HPDE6-E6E7 (cell line): Measurements from ENCODE around the gene TPSAB1.
"Not testable (repeated sequence)": the region's sequence is repeated elsewhere in the genome, so short reads cannot be mapped to it uniquely, and the experiment has no call there.

Experiments used
- DNase-seq: peaks from one replicate; pipeline ENCODE4 v3.0.0; 2011; ENCODE audit warnings: missing footprints; ENCODE audit errors: extremely low spot score

TPSAB1 gene

DNA sequence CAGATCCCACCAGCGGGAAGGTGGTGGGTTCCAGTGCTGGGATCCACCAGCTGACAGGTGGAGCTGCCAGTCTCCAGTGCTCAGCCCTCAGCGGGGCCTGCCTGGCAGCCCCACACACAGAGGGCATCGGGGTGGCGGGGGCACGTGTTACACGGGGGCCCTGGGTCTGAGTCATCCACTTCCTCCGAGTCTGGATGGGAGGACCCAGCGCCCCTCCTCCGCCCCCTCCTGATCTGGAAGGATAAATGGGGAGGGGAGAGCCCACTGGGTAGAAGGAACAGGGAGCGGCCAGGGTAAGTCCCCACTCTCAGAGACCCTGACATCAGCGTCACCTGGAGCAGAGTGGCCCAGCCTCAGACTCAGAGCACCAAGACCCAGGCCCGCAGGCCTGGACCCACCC lies at the start of gene TPSAB1:
Gene TPSAB1 (plus strand): TSS at position 270 of the 400 bp plus-strand sequence. CDS start 234 bp downstream, outside the sequence.
- not testable (repeated sequence) for DNase-seq

DNA sequence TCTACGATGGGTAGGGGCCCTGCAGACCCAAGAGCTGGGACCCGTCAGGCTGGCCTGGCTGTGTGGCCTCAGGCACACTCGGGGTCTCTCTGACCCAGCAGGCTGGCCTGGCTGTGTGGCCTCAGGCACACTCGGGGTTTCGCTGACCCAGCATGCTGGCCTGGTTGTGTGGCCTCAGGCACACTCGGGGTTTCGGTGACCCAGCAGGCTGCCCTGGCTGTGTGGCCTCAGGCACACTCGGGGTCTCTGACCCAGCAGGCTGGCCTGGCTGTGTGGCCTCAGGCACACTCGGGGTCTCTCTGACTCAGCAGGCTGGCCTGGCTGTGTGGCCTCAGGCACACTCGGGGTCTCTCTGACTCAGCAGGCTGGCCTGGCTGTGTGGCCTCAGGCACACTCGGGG lies 49.7 kb upstream of the TPSAB1 start:
- DNase-seq = not testable (repeated sequence)

DNA sequence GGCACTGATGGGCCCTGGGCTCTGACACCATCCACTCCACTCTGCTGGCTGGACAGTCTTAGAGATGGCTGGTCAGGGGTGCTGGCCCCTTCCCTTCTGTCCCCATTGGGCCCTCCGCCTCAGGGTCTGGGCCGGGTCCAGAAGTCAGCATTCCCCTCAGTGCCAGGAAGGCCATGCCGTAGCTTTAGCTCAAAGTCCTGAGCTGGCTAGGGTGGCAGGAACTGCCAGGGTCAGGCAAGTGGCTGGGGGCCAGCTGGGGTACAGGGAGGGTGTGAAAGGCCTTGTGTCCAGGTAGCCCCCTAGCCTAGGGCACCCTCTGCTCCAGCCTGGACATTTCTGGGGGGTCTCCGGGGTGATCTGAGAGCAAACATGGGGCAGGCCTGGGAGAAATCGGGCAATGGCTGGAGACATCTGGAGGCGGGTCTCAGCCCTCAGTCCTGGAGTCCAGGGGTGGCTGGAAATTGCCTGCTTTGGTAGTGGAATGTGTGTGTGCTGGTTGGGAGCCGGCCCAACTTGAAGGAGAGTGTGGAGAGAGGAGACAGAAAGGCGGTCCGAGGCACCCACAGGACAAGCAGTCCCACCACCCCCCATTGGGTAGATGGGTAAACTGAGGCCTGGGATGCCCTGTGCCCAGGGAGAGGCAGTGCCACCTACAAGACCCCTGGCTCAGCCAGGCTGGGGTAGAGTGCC lies 48.0 kb upstream of the TPSAB1 start:
- DNase-seq = no peak

DNA sequence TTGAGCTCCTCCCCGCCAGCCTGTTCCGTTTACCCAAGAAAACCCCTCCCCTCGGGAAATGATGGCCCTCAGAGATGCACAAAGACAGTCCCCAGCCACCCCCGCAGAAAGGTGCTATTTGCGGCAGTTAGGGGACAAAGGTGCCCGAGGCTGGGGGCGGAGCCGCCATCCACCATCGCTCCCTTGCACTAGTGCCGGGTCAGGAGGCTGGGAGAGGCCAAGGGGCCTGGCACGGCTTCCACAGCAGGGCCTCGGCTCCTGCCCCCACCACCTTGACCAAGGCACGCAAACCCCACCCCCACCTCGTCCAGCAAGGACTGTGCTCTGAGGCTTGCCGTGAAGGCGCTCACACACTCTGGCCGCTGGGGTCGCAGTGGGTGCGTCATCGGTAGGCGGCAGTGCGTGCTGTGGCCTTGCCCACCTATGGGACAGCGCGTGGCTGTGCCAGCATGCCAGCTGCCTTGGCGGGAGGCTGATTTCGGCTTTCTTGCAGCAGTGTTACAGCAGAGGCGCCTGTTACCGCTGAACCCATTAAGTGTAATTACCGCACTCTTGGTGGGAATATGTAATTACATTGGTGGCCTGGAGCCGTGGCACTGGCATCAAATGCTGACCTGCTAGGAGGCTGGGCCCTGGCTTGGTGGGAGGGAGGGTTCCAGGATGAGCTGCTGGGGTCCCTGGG lies 47.2 kb upstream of the TPSAB1 start:
- no peak for DNase-seq

DNA sequence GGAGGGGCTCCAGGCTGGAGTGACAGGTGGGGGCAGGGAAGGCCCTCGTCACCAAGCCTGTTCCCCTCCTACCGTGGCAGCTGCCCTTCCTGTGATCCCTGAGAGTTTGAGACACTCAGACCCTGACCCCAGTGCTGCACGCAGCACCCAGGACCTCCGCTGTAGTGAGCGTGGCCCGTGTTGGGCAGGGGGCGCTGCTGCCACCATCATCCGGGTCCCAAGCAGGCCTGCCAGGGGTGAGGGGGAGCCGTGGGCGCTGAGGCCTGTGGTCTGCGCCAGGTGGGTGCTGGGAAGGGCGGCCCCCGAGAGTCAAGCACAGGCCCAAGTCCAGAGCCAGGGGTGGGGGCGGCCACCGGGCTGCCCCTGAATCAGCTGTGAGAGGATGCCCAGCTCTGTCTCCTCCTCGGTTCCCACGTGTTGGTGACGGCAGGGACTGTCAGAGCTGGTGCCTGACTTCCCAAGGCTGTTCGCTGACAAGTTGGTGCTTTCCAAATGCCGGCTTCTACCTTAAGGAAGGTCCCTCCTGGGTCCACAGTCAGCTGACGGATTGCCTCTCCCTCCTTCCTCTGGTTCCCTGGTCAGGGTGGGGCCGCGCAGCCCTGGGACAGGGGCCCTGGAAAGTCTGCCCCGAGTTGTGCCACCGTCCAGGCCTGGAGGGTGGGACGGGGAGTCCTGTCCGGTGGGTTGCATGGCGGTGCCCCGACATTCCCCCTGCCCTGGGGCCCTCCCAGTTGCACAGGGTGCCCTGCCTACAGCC lies 46.5 kb upstream of the TPSAB1 start:
- no peak for DNase-seq

DNA sequence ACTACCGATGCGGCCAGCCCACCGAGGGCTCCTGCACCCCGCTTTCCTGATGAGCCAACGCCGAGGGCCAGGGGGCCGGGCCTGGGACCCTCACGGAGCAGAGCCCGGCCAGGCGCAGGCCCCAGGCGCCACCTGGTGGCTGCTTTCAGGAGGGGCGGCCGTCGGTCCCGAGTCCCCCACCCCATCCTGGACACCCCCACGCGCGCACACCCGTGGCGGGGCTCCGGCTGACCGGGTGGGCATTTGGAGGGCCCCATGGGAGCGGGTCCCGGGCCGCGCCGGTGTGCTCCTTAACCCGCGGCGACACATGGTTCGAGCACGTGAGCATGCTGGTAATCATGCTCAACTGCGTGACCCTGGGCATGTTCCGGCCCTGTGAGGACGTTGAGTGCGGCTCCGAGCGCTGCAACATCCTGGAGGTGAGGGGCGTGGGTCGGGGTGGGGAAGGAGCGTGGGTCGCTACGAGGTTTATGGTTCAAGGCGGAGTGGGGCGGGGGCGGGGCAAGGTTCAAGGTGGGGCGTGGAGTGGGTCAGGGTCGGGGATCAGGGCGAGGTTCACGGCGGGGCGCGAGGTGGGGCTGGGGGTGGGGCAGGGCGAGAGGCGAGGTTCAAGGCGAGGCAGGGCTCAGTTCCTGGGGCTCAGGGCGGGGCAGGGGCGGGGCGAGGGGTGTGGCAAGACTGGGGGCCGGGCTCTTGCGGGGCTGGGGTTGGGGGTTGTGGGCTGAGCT lies 45.7 kb upstream of the TPSAB1 start:
- DNase-seq = no peak

DNA sequence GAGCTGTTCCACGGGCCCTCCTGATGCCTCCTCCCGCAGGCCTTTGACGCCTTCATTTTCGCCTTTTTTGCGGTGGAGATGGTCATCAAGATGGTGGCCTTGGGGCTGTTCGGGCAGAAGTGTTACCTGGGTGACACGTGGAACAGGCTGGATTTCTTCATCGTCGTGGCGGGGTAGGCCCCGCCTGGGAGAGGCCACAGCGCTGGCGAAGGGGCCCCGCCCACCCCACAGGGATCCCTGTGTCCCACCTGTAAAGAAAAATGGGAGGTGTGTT lies 45.2 kb upstream of the TPSAB1 start:
- DNase-seq = no peak

DNA sequence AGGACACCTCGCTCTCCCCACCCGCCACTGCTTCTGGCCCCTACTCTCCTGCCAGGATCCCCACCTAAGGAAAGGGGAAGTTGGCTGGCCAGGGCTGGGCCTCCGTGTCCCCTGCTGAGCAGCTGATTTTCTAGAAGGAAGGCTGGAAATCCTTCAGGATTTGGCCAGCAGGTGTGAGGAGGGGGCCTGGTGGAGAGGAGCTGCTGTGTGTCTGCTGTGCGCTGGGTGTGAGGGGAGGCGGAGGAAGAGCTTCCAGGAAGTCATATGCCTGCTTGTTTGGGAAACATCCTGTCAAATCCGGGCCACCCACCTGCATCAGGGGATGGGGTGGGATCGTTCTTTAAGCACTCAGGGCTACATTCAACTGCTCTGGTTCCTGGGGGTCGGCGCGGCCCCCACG lies 44.0 kb upstream of the TPSAB1 start:
- no peak for DNase-seq

DNA sequence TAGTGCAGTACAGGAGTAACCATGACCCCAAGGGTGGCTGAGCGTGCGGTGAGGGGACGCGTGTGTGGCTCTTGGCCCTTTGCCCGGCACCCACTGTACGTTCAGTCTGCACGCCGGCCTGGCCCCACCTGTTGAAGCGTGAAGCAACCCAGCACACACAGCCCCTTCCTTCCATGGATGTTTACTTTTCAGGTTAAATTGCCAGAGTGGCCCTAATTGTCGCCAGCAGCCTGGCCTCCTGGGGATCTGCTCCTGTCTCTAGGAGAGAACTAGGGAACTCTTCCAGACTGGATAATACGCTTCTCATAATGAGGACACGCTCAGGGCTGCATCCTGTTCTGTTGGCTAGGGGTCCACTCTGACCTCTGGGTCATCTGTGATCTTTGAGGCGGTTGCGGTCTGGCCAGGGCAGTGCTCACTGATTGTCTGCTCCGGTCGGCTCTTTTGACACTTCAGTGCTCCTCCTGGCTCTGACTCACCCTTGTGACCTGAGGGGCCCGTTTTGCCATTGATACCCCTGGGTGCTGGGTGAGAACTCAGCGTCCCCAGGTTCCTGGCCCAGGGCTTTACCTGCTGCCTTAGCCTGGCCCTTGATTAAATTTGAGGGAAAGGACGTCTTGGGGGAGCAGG lies 43.2 kb upstream of the TPSAB1 start:
- no peak for DNase-seq

DNA sequence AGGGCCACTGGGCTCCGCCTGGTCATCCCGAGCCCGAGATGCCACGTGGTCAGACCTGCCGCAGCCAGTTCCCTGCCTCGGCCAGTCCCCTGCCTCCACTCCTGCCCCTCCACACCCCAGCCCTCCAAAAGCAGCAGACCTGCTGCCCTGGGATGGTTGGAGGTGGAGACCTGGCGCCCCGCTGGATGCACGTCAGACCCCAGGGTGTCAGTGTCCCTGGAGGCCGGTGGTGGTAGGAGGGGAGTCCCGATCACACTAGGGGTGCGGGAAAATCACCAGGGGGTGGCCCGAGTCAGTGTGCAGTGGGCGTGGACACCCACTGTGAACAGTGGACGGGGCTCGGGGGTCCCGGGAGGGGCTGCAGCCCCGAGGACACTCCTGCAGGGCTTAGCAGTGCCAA lies 42.3 kb upstream of the TPSAB1 start:
- no peak for DNase-seq

DNA sequence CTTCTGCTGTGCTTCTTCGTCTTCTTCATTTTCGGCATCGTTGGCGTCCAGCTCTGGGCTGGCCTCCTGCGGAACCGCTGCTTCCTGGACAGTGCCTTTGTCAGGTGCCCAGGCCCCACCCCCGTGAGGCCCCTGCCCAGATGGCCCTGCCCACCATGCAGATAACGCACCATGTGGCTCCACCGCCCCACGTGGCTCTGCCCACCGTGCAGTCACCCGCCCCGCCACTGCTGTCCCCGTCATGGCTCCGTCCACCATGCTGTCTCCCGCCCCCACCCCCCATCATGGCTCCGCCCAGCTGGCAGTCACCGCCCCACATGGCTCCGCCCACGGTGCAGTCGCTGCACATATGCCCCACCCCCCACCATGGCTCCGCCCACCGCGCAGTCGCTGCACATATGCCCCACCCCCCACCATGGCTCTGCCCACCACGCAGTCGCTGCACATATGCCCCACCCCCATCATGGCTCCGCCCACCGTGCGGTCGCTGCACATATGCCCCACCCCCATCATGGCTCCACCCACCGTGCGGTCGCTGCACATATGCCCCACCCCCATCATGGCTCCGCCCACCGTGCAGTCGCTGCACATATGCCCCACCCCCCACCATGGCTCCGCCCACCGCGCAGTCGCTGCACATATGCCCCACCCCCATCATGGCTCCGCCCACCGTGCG lies 41.7 kb upstream of the TPSAB1 start:
- not testable (repeated sequence) for DNase-seq

DNA sequence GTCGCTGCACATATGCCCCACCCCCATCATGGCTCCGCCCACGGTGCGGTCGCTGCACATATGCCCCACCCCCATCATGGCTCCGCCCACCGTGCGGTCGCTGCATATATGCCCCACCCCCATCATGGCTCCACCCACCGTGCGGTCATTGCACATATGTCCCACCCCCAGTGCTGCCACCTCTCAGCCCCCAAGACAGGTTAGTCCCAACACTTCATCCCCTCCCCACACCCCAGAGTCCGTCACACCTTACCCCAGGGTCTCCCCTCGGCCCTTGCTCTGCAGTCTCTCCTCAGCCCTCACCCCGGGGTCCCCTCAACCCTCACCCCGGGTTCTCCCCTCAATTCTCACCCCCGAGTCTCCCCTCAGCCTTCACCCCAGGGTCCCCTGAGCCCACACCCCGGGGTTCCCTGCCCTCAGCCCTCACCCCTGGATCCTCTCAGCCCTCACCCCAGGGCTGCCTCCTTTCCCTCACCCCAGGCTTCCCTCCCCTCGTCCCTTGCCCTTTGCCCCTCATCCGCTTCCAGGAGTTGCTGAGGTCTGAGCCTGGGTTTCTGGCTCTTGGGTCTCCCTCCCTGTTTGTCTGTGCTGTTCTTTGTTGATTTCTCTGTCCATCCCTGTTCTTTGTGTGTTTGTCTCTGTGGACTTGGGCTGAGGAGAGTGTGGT lies 41.0 kb upstream of the TPSAB1 start:
- DNase-seq = no peak

DNA sequence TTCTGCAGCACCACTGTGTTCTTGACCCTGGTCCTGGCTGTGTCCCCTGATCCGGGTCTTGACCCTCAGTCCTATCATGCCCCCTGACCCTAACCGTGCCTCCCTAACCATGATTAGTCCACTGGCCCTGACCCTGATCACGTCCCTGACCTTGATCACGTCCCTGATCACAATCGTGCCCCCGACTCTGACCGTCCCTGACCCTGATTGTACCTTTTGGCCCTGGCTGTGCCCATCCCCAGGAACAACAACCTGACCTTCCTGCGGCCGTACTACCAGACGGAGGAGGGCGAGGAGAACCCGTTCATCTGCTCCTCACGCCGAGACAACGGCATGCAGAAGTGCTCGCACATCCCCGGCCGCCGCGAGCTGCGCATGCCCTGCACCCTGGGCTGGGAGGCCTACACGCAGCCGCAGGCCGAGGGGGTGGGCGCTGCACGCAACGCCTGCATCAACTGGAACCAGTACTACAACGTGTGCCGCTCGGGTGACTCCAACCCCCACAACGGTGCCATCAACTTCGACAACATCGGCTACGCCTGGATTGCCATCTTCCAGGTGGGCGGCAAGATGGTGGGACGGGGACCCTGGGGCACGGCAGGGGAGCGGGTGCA lies 40.4 kb upstream of the TPSAB1 start:
- DNase-seq = no peak

DNA sequence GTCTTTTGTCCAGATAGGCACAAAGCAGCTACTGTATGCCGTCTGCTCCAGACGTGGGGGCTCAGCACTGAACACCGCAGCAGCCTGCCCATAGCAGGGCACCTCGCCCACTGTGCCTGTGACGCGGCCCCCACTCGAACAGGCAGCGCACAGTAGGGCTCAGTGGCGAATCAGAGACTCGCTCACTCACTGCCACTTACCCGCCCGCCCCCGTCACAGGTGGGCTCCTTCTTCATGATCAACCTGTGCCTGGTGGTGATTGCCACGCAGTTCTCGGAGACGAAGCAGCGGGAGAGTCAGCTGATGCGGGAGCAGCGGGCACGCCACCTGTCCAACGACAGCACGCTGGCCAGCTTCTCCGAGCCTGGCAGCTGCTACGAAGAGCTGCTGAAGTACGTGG lies 39.1 kb upstream of the TPSAB1 start:
- no peak for DNase-seq

DNA sequence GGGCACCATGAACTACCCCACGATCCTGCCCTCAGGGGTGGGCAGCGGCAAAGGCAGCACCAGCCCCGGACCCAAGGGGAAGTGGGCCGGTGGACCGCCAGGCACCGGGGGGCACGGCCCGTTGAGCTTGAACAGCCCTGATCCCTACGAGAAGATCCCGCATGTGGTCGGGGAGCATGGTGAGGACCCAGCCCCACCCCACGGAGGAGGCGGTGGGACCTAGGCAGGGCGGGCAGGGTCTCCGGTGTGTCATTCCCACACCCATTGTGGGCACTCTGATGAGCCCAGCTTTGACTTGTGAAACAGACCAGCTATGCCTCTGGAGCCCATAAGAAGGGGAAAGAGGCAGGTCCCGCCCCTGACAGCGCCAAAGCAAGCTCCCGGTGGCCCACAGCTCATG lies 38.2 kb upstream of the TPSAB1 start:
- DNase-seq = no peak

DNA sequence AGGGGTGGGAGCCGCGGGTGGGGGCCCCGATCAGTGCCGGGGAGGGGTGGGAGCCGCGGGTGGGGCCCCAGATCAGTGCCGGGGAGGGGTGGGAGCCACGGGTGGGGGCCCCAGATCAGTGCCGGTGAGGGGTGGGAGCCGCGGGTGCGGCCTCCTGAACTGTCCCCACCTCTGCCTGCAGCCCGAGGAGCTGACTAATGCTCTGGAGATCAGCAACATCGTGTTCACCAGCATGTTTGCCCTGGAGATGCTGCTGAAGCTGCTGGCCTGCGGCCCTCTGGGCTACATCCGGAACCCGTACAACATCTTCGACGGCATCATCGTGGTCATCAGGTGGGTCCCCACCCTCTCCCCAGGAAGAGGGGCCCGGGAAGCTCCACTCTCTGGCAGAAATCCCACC lies 35.6 kb upstream of the TPSAB1 start:
- no peak for DNase-seq

DNA sequence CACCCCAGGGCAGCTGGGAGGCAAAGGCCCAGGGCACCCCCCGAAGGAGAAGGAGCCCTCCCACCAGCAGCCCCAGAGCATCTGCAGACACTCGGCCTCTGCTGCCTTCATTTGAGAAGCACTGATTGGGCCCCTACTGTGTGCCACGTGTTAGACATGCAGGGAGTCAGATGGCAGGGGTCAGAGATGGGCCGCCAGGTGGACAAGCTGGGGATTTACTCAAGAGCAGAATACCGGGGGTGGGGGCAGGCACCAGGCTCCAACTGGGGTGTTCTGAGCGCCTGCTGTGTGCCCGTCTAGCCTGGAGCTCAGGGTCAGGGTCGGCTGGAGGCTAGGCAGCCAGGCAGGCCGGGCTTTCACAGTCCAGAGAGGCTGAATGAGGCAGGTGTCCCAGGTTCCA lies 34.2 kb upstream of the TPSAB1 start:
- DNase-seq = no peak

DNA sequence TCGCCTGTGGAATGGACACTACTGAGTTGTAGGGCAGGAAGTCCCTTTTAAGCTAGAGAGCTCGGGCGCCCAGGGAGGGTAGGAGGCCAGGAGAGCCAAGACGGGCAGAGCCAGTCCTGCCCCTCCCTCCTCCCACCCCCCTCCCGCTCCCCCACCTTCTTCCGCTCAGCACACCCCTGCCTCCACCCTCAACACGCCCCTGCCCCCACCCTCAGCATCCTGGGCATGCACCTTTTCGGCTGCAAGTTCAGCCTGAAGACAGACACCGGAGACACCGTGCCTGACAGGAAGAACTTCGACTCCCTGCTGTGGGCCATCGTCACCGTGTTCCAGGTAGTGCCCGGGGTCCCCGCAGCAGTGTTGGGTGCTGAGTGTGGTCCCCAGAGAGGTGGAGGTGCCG lies 33.7 kb upstream of the TPSAB1 start:
- no peak for DNase-seq

DNA sequence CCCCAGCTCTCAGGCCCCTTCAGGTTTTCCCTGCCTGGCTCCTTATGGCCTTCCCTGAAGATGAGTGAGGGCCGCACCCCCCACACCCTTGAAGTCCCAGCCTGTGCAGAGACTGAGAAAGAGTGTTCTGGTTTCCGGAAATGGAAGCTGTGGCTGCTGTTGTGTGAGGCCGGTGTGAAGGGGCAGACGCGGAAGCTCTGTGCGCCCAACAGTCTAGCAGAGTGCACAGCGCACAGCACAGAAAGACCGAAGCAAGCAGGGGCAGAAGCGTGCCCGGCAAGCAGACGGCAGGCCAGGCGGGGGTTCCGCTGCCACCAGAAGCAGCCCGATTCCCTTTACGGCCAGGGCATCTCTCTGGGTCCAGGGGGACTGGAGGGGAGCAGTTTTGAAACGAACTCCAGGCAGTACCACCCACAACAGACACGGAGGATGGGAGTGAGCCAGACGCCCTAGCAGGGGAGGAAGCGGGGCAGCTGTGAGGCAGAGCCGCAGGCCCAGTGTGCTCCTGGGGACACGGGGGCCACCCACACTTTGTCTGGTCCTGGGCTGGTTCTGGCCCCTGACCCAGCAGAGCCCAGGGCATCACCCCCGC lies 32.2 kb upstream of the TPSAB1 start:
- DNase-seq = no peak

DNA sequence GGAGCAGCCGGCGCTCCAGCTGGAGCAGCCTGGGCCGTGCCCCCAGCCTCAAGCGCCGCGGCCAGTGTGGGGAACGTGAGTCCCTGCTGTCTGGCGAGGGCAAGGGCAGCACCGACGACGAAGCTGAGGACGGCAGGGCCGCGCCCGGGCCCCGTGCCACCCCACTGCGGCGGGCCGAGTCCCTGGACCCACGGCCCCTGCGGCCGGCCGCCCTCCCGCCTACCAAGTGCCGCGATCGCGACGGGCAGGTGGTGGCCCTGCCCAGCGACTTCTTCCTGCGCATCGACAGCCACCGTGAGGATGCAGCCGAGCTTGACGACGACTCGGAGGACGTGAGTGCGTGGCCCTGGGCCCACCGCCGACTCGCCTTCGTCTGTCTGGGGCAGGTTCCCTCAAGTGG lies 31.4 kb upstream of the TPSAB1 start:
- DNase-seq = no peak
